ENCODE measurements around the gene SYT15. TPM values are rescaled to one million over a fixed set of nuclear protein-coding genes. Genes with fewer than 3 reads are reported as not detected.

The SYT15 gene
- total RNA-seq, 1 donor from 2014 or later, result 1.4 TPM

DNA sequence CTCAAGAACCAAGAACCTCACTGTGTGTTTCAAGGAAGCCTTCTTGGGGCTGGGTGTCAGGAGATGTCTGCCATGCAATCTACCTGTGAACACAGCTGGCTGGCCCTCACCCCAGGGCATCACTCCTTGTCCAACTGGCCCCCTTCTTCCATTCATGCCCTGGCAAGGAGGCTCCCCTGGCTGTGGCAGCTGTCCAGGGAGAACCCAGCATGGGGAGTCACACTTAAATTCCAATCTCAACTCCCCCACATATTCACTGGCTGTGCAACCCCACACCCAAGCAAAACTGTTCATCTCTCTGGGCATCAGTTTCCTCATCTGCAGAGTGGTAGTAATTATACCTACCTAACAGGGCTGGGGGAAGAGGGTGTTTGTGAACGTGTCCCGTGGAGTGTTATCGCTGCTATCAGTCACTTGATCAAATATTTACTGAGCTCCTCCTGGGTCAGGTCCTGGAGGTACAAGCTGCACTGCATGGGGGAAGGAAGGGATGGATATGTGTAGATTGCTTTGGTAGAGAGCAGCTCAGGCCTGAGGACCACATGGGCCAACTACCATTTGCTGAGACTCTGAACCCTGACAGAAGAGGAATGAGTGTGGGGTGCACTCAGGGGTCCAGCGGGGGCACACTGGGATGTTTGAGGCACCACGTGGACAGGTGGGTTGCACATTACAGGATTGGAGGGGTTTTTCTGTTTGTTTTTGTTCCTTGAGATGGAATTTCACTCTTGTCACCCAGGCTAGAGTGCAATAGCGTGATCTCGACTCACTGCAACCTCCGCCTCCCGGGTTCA, 20.3 kb upstream of the SYT15 start:
- no peak overlapping the region for H3K9ac ChIP-seq (ENCODE audit: low read length)
- Mint-ChIP-seq H3K36me3 (ENCODE audit: low read depth, unreplicated experiment) (peaks cover 1% of the 10 kb centered on the region), H3K4me1 (ENCODE audit: low read depth, unreplicated experiment) (no peaks in the 10 kb centered on the region), H3K27ac (ENCODE audit: unreplicated experiment) (no peak overlapping the region), H3K4me3 (ENCODE audit: unreplicated experiment) (no peak overlapping the region), H3K27me3 (ENCODE audit: low read depth, unreplicated experiment) (no peaks in the 10 kb centered on the region), H3K9me3 (ENCODE audit: unreplicated experiment) (no peaks in the 10 kb centered on the region)
- TF ChIP-seq, protein P1, sequence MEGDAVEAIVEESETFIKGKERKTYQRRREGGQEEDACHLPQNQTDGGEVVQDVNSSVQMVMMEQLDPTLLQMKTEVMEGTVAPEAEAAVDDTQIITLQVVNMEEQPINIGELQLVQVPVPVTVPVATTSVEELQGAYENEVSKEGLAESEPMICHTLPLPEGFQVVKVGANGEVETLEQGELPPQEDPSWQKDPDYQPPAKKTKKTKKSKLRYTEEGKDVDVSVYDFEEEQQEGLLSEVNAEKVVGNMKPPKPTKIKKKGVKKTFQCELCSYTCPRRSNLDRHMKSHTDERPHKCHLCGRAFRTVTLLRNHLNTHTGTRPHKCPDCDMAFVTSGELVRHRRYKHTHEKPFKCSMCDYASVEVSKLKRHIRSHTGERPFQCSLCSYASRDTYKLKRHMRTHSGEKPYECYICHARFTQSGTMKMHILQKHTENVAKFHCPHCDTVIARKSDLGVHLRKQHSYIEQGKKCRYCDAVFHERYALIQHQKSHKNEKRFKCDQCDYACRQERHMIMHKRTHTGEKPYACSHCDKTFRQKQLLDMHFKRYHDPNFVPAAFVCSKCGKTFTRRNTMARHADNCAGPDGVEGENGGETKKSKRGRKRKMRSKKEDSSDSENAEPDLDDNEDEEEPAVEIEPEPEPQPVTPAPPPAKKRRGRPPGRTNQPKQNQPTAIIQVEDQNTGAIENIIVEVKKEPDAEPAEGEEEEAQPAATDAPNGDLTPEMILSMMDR (IDR thresholded peaks at IDR 0.05; ENCODE audit: insufficient read depth, low read depth, low read length), result no peak
- TF ChIP-seq EZH2 (IDR thresholded peaks at IDR 0.05; ENCODE audit: insufficient read depth, low read length), result no peak
- H3K4me1 ChIP-seq (ENCODE audit: insufficient read depth, low read length), result no peaks in the 10 kb centered on the region
- no peak overlapping the region for H3K4me3 ChIP-seq (ENCODE audit: insufficient read depth, low read depth, low read length)
- DNase-seq (ENCODE audit: low read depth) (no peak), FAIRE-seq (no peak)
- no peaks in the 10 kb centered on the region for H3K9me3 ChIP-seq (ENCODE audit: insufficient read depth, low read depth, low read length)
- H3K4me2 ChIP-seq (ENCODE audit: low read length), result no peak overlapping the region
- H3K27me3 ChIP-seq (ENCODE audit: insufficient read depth, low read length), result peaks cover 55% of the 10 kb centered on the region
- no peaks in the 10 kb centered on the region for H4K20me1 ChIP-seq (ENCODE audit: insufficient read depth, low read length)
- H3K79me2 ChIP-seq (ENCODE audit: insufficient read depth, low read length), result no peaks in the 10 kb centered on the region
- no peak overlapping the region for H3K27ac ChIP-seq (ENCODE audit: low read depth, low read length)
- no peaks in the 10 kb centered on the region for H3K36me3 ChIP-seq (ENCODE audit: insufficient read depth, low read length)
- no peak overlapping the region for H2AFZ ChIP-seq (ENCODE audit: low read depth, low read length)

DNA sequence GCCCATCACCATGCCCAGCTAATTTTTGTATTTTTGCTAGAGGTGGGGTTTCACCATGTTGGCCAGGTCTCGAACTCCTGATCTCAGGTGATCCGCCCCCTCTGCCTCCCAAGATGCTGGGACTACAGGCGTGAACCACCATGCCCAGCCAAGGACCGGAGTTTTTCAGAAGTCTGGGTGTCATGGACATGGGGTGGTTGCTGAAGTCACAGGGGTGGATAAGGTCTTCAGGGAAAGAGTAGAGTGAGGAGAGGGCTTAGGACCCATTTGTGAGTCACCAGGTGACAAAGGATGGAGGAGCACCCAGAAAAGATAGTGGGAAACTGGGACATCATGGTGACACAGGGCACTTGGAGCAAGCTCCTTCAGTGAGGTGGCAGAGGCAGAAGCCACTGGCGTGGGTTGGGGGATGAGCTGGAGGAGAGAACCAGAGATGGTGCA, 19.7 kb upstream of the SYT15 start:
- no peak overlapping the region for H3K27ac Mint-ChIP-seq (ENCODE audit: unreplicated experiment)
- no peak overlapping the region for H3K4me3 Mint-ChIP-seq (ENCODE audit: unreplicated experiment)

More for the DNA sequence above, 19.7 kb upstream of the SYT15 start:
- Histone ChIP-seq H3K36me3 (ENCODE audit: insufficient read depth, low read length) (no peaks in the 10 kb centered on the region), H4K20me1 (ENCODE audit: insufficient read depth, low read length) (no peaks in the 10 kb centered on the region), H3K9me3 (ENCODE audit: insufficient read depth, low read depth, low read length) (no peaks in the 10 kb centered on the region), H3K4me1 (ENCODE audit: insufficient read depth, low read length) (no peaks in the 10 kb centered on the region), H2AFZ (ENCODE audit: low read depth, low read length) (no peak overlapping the region), H3K27ac (ENCODE audit: low read depth, low read length) (no peak overlapping the region), H3K27me3 (ENCODE audit: insufficient read depth, low read length) (peaks cover 55% of the 10 kb centered on the region), H3K4me3 (ENCODE audit: insufficient read depth, low read depth, low read length) (no peak overlapping the region), H3K4me2 (ENCODE audit: low read length) (no peak overlapping the region), H3K79me2 (ENCODE audit: insufficient read depth, low read length) (no peaks in the 10 kb centered on the region), H3K9ac (ENCODE audit: low read length) (no peak overlapping the region)
- TF ChIP-seq, protein P1 (IDR thresholded peaks at IDR 0.05; ENCODE audit: insufficient read depth, low read depth, low read length), result no peak
- TF ChIP-seq EZH2 (IDR thresholded peaks at IDR 0.05; ENCODE audit: insufficient read depth, low read length), result no peak
- DNase-seq (ENCODE audit: low read depth) (no peak), FAIRE-seq (no peak)
- no peaks in the 10 kb centered on the region for H3K9me3 Mint-ChIP-seq (ENCODE audit: unreplicated experiment)
- peaks cover 1% of the 10 kb centered on the region for H3K36me3 Mint-ChIP-seq (ENCODE audit: low read depth, unreplicated experiment)
- no peaks in the 10 kb centered on the region for H3K4me1 Mint-ChIP-seq (ENCODE audit: low read depth, unreplicated experiment)
- H3K27me3 Mint-ChIP-seq (ENCODE audit: low read depth, unreplicated experiment), result no peaks in the 10 kb centered on the region

Measured in astrocyte (in vitro differentiated cells and primary cell).